Activated CD4-positive, alpha-beta T cell treated with anti-CD3 and anti-CD28 coated beads, Interleukin-2, Interleukin-6, amounts not matched to agents 100 ng/mL and 50 ng/mL, durations not matched to agents 16 hours and 8 hours (primary cell): ENCODE measurements around the gene IFNG.

Experiments
- DNase-seq: peaks from one replicate; pipeline ENCODE4 v3.0.0-alpha.2; 2020

The IFNG gene

DNA sequence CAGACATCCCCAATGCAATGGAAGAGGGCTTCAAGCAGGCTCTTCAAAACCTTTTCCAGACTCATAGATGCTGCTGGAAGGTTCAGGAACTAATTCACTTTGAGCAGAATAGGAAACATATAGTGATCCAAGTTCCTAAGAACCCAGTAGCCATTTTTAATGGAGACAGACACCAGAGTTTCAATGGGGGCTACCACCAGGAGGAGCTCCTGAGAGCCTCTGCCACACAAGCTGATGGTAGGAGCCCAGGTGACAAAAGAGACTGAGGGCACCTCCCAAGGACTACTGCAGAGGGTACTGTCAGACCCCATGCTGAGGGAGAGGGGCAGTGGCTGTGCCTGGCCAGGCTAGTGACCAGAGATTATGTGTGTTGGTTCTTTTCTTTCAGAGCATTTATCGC lies 45.9 kb downstream of the IFNG start:
- peak; percentile 68 for DNase-seq

DNA sequence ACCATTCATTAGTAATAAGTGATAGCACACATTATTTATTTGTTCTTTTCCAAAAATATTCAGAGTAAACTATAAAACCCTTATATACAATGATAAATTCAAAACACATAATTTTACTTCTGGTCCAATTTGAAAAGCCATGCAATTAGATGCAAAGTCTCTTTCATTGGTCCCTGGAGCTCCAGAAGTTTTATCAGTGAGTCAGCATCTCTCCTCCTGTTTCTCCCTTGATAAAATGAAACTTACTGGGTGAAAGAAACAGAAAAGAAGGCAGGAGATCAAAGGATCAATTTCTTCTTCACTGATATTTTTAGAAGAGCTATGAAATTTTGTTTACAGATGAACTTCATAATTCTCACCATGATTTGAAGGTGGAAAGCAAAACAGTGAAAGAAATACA lies 47.5 kb downstream of the IFNG start:
- no peak for DNase-seq

DNA sequence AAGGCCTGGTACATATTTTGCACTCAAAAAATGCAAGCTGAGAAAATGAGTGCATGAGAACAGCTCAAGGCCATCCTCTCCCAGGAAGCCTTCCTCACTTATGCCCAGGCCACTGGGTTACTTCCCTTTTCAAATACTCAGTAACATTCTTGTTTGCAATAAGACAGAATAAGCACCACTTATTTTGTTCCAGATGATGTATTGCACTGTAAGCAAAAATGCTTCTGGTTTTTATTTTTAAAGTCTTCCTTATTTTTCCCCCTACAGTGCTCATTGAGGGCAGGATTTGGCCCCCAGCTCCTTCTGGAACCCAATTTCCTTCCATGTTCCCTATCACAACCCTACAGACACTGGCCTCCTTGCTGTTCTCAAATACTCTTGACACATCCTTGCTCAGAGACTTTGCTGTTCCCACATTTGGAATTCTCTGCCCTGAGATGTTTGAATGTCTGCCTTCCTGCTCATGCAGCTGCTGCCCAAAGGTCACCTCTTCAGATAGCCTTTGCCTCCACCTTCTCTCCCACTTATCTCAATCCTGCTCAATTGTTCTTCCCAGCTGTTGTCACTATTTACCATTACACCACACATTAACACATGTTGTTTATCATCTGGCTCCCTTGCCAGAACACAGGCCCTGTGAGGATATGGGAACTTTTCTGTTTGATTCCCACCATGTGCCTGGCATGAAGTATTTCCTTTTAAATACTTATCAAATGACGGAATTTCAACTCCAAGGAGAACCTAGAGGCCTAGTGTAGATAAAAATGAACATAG lies 49.9 kb downstream of the IFNG start:
- no peak for DNase-seq

DNA sequence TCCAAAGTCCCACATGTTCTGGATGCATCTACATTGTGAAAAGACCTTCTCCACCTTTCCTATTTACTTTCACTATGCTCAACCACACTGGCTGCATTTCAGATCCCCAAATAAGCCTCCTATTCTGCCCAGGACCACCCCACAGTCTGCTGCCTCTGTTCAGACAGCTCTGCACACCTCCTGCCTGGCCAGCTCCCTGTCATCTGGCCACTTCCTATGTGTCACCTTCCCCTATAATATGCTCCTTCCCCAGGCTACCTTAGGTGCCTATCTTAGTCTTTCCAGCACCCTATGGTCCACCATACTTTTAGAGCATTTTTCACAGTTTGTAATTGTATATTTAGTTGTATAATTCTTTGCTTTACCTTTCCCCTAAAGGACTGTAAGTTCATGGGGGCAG lies 50.5 kb downstream of the IFNG start:
- DNase-seq = no peak

DNA sequence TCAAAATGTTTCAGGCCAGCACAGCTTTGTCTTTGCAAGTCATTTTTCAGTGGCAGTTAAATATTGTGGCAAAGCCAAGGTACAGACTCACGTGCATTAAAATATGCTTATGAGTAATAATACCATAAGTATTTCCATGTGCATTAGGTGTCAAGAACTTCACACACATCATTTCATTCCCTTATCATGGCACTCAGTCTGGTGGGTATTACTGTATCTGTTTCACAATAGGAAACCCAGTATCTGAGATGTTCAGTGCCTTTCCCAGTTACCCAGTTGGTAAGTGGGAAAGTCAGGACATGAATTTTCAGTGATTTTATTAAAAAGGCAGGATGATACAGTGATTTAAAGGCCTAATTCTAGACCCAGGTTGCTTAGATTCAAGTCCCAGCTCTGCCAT lies 52.9 kb downstream of the IFNG start:
- DNase-seq = no peak

DNA sequence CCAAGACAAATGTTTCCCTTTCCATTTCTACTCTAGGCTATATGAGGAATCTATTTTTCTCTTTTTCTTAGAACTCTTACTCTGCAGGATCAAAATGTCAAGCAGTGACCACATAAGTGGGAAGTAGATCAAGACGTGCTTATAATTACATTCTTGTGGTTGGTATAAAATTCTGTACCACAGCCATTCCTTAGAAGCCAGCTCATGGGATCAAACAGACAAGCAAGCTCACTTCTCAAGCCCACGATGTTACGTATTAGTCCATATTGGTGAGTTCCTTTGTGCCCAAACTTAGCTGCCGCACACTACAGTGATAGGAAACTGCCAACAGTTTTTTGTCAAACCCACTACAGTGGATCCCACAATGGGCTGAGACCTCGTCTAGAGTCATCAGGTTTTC lies 53.4 kb downstream of the IFNG start:
- no peak for DNase-seq
